Measurements from ENCODE around the gene HDAC11. TPM values are rescaled to one million over a fixed set of nuclear protein-coding genes. Genes with fewer than 3 reads are reported as not detected.
"Not testable (repeated sequence)": the region's sequence is repeated elsewhere in the genome, so short reads cannot be mapped to it uniquely, and the experiment has no call there.

HDAC11 gene
- 1 to 10 TPM; 1.8 to 2.0 TPM for total RNA-seq

- Mint-ChIP-seq H3K9me3 (no peaks in the 10 kb centered on the region), H3K27ac (peak within 1 kb of the TSS; percentile 89), H3K36me3 (ENCODE audit: low read depth) (no peaks in the 10 kb centered on the region), H3K4me3 (peak within 1 kb of the TSS; percentile 90), H3K27me3 (no peaks in the 10 kb centered on the region), H3K4me1 (ENCODE audit: low read depth) (peaks cover 20% of the 10 kb centered on the region)
- intact Hi-C loops (cut with micrococcal nuclease), result loop anchor here (10.0 kb wide), 1 partner anchor 405 kb away; the partner anchor contains the start of gene WNT7A
- no peak for TF ChIP-seq CTCF (IDR thresholded peaks at IDR 0.05)
- CTCF ChIA-PET, result interaction anchor here (1.1 to 9.5 kb wide), 8 partner anchors 8 to 388 kb away, joined by 3 to 63 read pairs (median 6); no protein-coding TSS in a partner anchor
- ATAC-seq (peak; percentile 97), DNase-seq (peak; percentile 98)
- POLR2A ChIA-PET, result interaction anchor here (0.7 to 2.0 kb wide), 11 partner anchors 8 to 640 kb away, joined by 3 to 7 read pairs (median 4); partner anchors contain the start of gene NUP210
Observed at GRCh38 chr3:13479582-13480339, at the start of gene HDAC11. TSS of gene HDAC11 (plus strand) at chr3:13480306. CDS start at chr3:13480348, 42 bp downstream.

GRCh38 chr3:13430411-13430875 is 49.7 kb upstream of the HDAC11 start:
- ATAC-seq; H3K27me3 Mint-ChIP-seq; H3K4me3 Mint-ChIP-seq; H3K27ac Mint-ChIP-seq; H3K9me3 Mint-ChIP-seq; DNase-seq; H3K36me3 Mint-ChIP-seq (ENCODE audit: low read depth); intact Hi-C loops (cut with micrococcal nuclease): not testable (repeated sequence)
- CTCF ChIA-PET, result interaction anchor here (2.8 kb wide), 1 partner anchor 22 kb away, joined by 19 read pairs; no protein-coding TSS in a partner anchor
- POLR2A ChIA-PET, result interaction anchor here (2.5 kb wide), 1 partner anchor 14 kb away, joined by 10 read pairs; no protein-coding TSS in a partner anchor
- H3K4me1 Mint-ChIP-seq (ENCODE audit: low read depth), result peaks cover 21% of the 10 kb centered on the region

GRCh38 chr3:13432093-13432492 is 48.0 kb upstream of the HDAC11 start:
- peaks cover 3% of the 10 kb centered on the region for H3K9me3 Mint-ChIP-seq

GRCh38 chr3:13433912-13434311 is 46.2 kb upstream of the HDAC11 start:
- Mint-ChIP-seq H3K9me3 (peaks cover 3% of the 10 kb centered on the region), H3K27ac (no peak overlapping the region), H3K27me3 (no peaks in the 10 kb centered on the region), H3K4me3 (no peak overlapping the region), H3K4me1 (ENCODE audit: low read depth) (peaks cover 5% of the 10 kb centered on the region), H3K36me3 (ENCODE audit: low read depth) (no peaks in the 10 kb centered on the region)
- TF ChIP-seq CTCF (IDR thresholded peaks at IDR 0.05), result no peak
- CTCF ChIA-PET, result interaction anchor here (3.8 kb wide), 1 partner anchor 19 kb away, joined by 15 read pairs; no protein-coding TSS in a partner anchor
- no peak for DNase-seq
- intact Hi-C loops (cut with micrococcal nuclease), result no loop called here
- ATAC-seq, result no peak
- POLR2A ChIA-PET, result interaction anchor here (0.8 kb wide), 1 partner anchor 17 kb away, joined by 4 read pairs; no protein-coding TSS in a partner anchor

More at GRCh38 chr3:13432093-13432492, 48.0 kb upstream of the HDAC11 start:
- POLR2A ChIA-PET, result interaction anchor here (0.9 kb wide), 1 partner anchor 101 kb away, joined by 3 read pairs; no protein-coding TSS in a partner anchor
- no peak for DNase-seq
- no peak overlapping the region for H3K27ac Mint-ChIP-seq
- H3K27me3 Mint-ChIP-seq, result no peaks in the 10 kb centered on the region
- intact Hi-C loops (cut with micrococcal nuclease), result no loop called here
- peaks cover 15% of the 10 kb centered on the region for H3K4me1 Mint-ChIP-seq (ENCODE audit: low read depth)
- H3K4me3 Mint-ChIP-seq, result no peak overlapping the region
- CTCF ChIA-PET, result no interaction called here
- H3K36me3 Mint-ChIP-seq (ENCODE audit: low read depth), result no peaks in the 10 kb centered on the region
- no peak for ATAC-seq
- no peak for TF ChIP-seq CTCF (IDR thresholded peaks at IDR 0.05)

GRCh38 chr3:13436213-13436612 is 43.9 kb upstream of the HDAC11 start:
- H3K4me3 Mint-ChIP-seq; DNase-seq; ATAC-seq; H3K4me1 Mint-ChIP-seq (ENCODE audit: low read depth); H3K9me3 Mint-ChIP-seq; H3K27me3 Mint-ChIP-seq; H3K27ac Mint-ChIP-seq; POLR2A ChIA-PET; H3K36me3 Mint-ChIP-seq (ENCODE audit: low read depth); intact Hi-C loops (cut with micrococcal nuclease): not testable (repeated sequence)
- CTCF ChIA-PET, result interaction anchor here (3.8 kb wide), 1 partner anchor 17 kb away, joined by 15 read pairs; no protein-coding TSS in a partner anchor

All from activated CD8-positive, alpha-beta T cell treated with anti-CD3 and anti-CD28 coated beads for 36 hours (primary cell).